Neural cell (in vitro differentiated cells): ENCODE data around the gene DOK5. TPM values are rescaled to one million over a fixed set of nuclear protein-coding genes. Genes with fewer than 3 reads are reported as not detected.

Experiments
- H2AFZ ChIP-seq: fragments of 200-600, 300-800 bp; sonication (generic), shearing (Covaris generic); 2 replicates; pipeline ENCODE4 v1.6.0; 2014; ENCODE audit warnings: low read depth, mild to moderate bottlenecking, antibody characterized with exemption, low read length, moderate library complexity
- H3F3A ChIP-seq: fragments of 200-600 bp; shearing (Covaris generic); 2 replicates; pipeline ENCODE4 v1.6.1; 2016; ENCODE audit warnings: mild to moderate bottlenecking, moderate library complexity, mixed read lengths, antibody characterized with exemption, low read length; ENCODE audit not compliant: insufficient read depth, poor library complexity, severe bottlenecking
- H3K27ac ChIP-seq: fragments of 200-600, 300-800 bp; sonication (generic), shearing (Covaris generic); 2 replicates; pipeline ENCODE4 v1.5.1; 2014; ENCODE audit warnings: mild to moderate bottlenecking, low read length, moderate library complexity
- H3K27me3 ChIP-seq: fragments of 300-800, 200-600 bp; sonication (generic), shearing (Covaris generic); 2 replicates; pipeline ENCODE4 v1.6.0; 2014; ENCODE audit warnings: mild to moderate bottlenecking, low read depth, low read length, moderate library complexity; ENCODE audit not compliant: insufficient read depth
- H3K36me3 ChIP-seq: fragments of 300-800, 200-600 bp; sonication (generic), shearing (Covaris generic); 2 replicates; pipeline ENCODE4 v1.5.1; 2014; ENCODE audit warnings: mild to moderate bottlenecking, antibody characterized with exemption, low read length, moderate library complexity; ENCODE audit not compliant: insufficient read depth
- H3K4me2 ChIP-seq: fragments of 300-800, 200-600 bp; sonication (generic), shearing (Covaris generic); 2 replicates; pipeline ENCODE4 v1.6.0; 2014; ENCODE audit warnings: mild to moderate bottlenecking, low read length
- H3K4me3 ChIP-seq: fragments of 300-800, 200-600 bp; sonication (generic), shearing (Covaris generic); 2 replicates; pipeline ENCODE4 v1.5.1; 2014; ENCODE audit warnings: mild to moderate bottlenecking, low read length, moderate library complexity
- H3K79me2 ChIP-seq: fragments of 200-600 bp; shearing (Covaris generic); replicated peaks from 2 replicates; pipeline ENCODE4 v1.6.0; 2014; ENCODE audit warnings: mild to moderate bottlenecking, low read length, moderate library complexity; ENCODE audit not compliant: insufficient read depth
- H3K9ac ChIP-seq: fragments of 300-800, 200-600 bp; sonication (generic), shearing (Covaris generic); 2 replicates; pipeline ENCODE4 v1.6.1; 2016; ENCODE audit warnings: mild to moderate bottlenecking, low read length, mixed read lengths
- H3K9me2 ChIP-seq: fragments of 200-600 bp; shearing (Covaris generic); 2 replicates; pipeline ENCODE4 v1.6.1; 2016; ENCODE audit warnings: mild to moderate bottlenecking, low read length, mixed read lengths; ENCODE audit not compliant: insufficient read depth
- H3K9me3 ChIP-seq: fragments of 200-600, 300-800 bp; sonication (generic), shearing (Covaris generic); 2 replicates; pipeline ENCODE4 v1.6.1; 2016; ENCODE audit warnings: mild to moderate bottlenecking, mixed run types, low read length, moderate library complexity, mixed read lengths
- H4K20me1 ChIP-seq: fragments of 200-600 bp; shearing (Covaris generic); 2 replicates; pipeline ENCODE4 v1.6.1; 2016; ENCODE audit warnings: mild to moderate bottlenecking, mixed run types; ENCODE audit not compliant: insufficient read depth
- EP300 ChIP-seq: fragments of 450-650 bp; conservative IDR thresholded peaks from 2 replicates; pipeline ENCODE4 v1.6.1; 2014; ENCODE audit warnings: antibody characterized with exemption, mild to moderate bottlenecking, moderate library complexity; ENCODE audit not compliant: poor library complexity, severe bottlenecking
- EZH2 ChIP-seq: fragments of 200-600, 300-800 bp; shearing (Covaris generic), sonication (generic); IDR thresholded peaks from 2 replicates; pipeline ENCODE4 v1.6.1; 2014; ENCODE audit warnings: antibody characterized with exemption, low read length, borderline replicate concordance, mild to moderate bottlenecking; ENCODE audit not compliant: insufficient read depth, poor library complexity, severe bottlenecking
- MXI1 ChIP-seq: fragments of 450-650 bp; conservative IDR thresholded peaks from 2 replicates; pipeline ENCODE4 v1.6.1; 2014; ENCODE audit warnings: antibody characterized with exemption, mild to moderate bottlenecking; ENCODE audit not compliant: poor library complexity, severe bottlenecking
- POLR2AphosphoS5 ChIP-seq: IDR thresholded peaks from 2 replicates; pipeline ENCODE4 v1.6.1; 2012
- RAD21 ChIP-seq: fragments of 450-650 bp; conservative IDR thresholded peaks from 2 replicates; pipeline ENCODE4 v1.6.1; 2014; ENCODE audit warnings: antibody characterized with exemption, mild to moderate bottlenecking, moderate library complexity
- SMC3 ChIP-seq: fragments of 450-650 bp; conservative IDR thresholded peaks from 2 replicates; pipeline ENCODE4 v1.6.1; 2014; ENCODE audit warnings: antibody characterized with exemption, mild to moderate bottlenecking, moderate library complexity; ENCODE audit not compliant: poor library complexity
- TAF1 ChIP-seq: IDR thresholded peaks from 2 replicates; pipeline ENCODE4 v1.6.1; 2012; ENCODE audit warnings: low read depth
- polyA plus RNA-seq: library from polyadenylated mRNA; depleted of rRNA; stranded (reverse); fragments of >200 nt; gene quantifications from 2 replicates; pipeline ENCODE4 v1.2.3, GENCODE V29; 2014
- TF ChIP-seq, protein P1 (sequence below): IDR thresholded peaks from 2 replicates; pipeline ENCODE4 v1.6.1; 2012; ENCODE audit warnings: borderline replicate concordance
- TF ChIP-seq, protein P2 (sequence below): fragments of 450-650 bp; IDR thresholded peaks from 2 replicates; pipeline ENCODE4 v1.5.1; 2014; ENCODE audit warnings: antibody characterized with exemption, mild to moderate bottlenecking, moderate library complexity; ENCODE audit not compliant: poor library complexity, severe bottlenecking

Gene DOK5
- polyA plus RNA-seq, 1 donor from 2014 or later = 4.6 TPM

DNA sequence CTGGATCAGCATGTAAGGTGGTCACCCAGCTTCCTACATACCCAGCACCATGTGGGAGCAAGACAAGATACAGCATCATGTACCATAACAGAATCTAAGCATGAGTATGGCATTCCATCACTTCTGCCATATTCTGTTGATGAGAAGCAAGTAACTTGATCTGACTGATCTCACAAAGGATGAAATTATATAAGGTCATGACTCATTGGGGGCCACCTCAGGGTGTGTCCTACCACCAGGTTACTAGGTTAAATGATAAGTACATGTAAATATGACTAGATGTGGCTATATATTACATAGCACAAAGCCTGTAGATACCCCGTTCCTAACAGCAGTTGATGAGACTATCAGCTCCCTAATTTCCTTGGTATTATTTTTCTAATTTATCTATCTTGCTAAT, 213.1 kb downstream of the DOK5 start:
- no peak overlapping the region for H3K27ac ChIP-seq
- no peak overlapping the region for H2AFZ ChIP-seq
- no peaks in the 10 kb centered on the region for H3K27me3 ChIP-seq
- no peaks in the 10 kb centered on the region for H3K79me2 ChIP-seq
- TF ChIP-seq MXI1 (no peak), EZH2 (no peak), RAD21 (no peak), POLR2AphosphoS5 (no peak), TAF1 (no peak)
- TF ChIP-seq, protein P1, sequence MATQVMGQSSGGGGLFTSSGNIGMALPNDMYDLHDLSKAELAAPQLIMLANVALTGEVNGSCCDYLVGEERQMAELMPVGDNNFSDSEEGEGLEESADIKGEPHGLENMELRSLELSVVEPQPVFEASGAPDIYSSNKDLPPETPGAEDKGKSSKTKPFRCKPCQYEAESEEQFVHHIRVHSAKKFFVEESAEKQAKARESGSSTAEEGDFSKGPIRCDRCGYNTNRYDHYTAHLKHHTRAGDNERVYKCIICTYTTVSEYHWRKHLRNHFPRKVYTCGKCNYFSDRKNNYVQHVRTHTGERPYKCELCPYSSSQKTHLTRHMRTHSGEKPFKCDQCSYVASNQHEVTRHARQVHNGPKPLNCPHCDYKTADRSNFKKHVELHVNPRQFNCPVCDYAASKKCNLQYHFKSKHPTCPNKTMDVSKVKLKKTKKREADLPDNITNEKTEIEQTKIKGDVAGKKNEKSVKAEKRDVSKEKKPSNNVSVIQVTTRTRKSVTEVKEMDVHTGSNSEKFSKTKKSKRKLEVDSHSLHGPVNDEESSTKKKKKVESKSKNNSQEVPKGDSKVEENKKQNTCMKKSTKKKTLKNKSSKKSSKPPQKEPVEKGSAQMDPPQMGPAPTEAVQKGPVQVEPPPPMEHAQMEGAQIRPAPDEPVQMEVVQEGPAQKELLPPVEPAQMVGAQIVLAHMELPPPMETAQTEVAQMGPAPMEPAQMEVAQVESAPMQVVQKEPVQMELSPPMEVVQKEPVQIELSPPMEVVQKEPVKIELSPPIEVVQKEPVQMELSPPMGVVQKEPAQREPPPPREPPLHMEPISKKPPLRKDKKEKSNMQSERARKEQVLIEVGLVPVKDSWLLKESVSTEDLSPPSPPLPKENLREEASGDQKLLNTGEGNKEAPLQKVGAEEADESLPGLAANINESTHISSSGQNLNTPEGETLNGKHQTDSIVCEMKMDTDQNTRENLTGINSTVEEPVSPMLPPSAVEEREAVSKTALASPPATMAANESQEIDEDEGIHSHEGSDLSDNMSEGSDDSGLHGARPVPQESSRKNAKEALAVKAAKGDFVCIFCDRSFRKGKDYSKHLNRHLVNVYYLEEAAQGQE = no peak
- TF ChIP-seq, protein P2, sequence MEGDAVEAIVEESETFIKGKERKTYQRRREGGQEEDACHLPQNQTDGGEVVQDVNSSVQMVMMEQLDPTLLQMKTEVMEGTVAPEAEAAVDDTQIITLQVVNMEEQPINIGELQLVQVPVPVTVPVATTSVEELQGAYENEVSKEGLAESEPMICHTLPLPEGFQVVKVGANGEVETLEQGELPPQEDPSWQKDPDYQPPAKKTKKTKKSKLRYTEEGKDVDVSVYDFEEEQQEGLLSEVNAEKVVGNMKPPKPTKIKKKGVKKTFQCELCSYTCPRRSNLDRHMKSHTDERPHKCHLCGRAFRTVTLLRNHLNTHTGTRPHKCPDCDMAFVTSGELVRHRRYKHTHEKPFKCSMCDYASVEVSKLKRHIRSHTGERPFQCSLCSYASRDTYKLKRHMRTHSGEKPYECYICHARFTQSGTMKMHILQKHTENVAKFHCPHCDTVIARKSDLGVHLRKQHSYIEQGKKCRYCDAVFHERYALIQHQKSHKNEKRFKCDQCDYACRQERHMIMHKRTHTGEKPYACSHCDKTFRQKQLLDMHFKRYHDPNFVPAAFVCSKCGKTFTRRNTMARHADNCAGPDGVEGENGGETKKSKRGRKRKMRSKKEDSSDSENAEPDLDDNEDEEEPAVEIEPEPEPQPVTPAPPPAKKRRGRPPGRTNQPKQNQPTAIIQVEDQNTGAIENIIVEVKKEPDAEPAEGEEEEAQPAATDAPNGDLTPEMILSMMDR = no peak
- H3K9me2 ChIP-seq = no peaks in the 10 kb centered on the region
- H3K4me2 ChIP-seq = no peak overlapping the region
- H3F3A ChIP-seq = no peaks in the 10 kb centered on the region
- H3K9me3 ChIP-seq = no peaks in the 10 kb centered on the region
- no peaks in the 10 kb centered on the region for H4K20me1 ChIP-seq
- no peak overlapping the region for H3K4me3 ChIP-seq
- H3K36me3 ChIP-seq = no peaks in the 10 kb centered on the region
- H3K9ac ChIP-seq = no peak overlapping the region

- TF ChIP-seq RAD21 = no peak
- no peak for TF ChIP-seq POLR2AphosphoS5
- TF ChIP-seq TAF1 = no peak
- no peak for TF ChIP-seq MXI1
- TF ChIP-seq EP300 = no peak
- TF ChIP-seq SMC3 = no peak
- no peak for TF ChIP-seq EZH2
- TF ChIP-seq, protein P1 = no peak
- TF ChIP-seq, protein P2 = no peak
- H3F3A ChIP-seq = no peaks in the 10 kb centered on the region
- no peak overlapping the region for H3K9ac ChIP-seq
- H3K4me3 ChIP-seq = no peak overlapping the region
- H3K27me3 ChIP-seq = no peaks in the 10 kb centered on the region
- H4K20me1 ChIP-seq = no peaks in the 10 kb centered on the region
- no peaks in the 10 kb centered on the region for H3K9me3 ChIP-seq
- H3K27ac ChIP-seq = no peak overlapping the region
- no peaks in the 10 kb centered on the region for H3K36me3 ChIP-seq
- H3K9me2 ChIP-seq = no peaks in the 10 kb centered on the region
- H3K4me2 ChIP-seq = no peak overlapping the region
- no peak overlapping the region for H2AFZ ChIP-seq
- H3K79me2 ChIP-seq = no peaks in the 10 kb centered on the region
These were observed 214.9 kb downstream of the DOK5 start for GRCh38 chr20:54690323-54690722.
